Measurements from ENCODE around the gene AQP7.
"Not testable (repeated sequence)": the region's sequence is repeated elsewhere in the genome, so short reads cannot be mapped to it uniquely, and the experiment has no call there.

AQP7 gene

DNA sequence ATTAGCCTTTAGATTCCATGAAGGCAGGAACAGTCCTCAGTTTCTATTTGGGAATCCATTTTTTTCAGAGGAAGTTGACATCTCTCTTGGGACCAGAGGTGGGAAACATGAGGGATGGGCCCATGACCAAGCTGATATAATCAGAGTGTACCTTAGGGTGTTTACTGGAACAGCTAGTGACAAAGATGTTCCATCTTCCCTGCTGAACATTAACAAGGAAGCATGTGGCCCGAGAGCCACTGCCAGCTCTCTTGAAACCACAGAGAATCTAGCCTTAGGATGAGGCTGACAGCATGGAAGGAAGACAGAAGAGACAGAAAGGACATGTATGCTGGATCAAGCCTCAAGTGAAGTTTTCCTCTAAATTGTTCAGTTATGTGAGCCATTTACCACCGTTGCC lies 29.1 kb upstream of the AQP7 start:
- DNase-seq: no peak

DNA sequence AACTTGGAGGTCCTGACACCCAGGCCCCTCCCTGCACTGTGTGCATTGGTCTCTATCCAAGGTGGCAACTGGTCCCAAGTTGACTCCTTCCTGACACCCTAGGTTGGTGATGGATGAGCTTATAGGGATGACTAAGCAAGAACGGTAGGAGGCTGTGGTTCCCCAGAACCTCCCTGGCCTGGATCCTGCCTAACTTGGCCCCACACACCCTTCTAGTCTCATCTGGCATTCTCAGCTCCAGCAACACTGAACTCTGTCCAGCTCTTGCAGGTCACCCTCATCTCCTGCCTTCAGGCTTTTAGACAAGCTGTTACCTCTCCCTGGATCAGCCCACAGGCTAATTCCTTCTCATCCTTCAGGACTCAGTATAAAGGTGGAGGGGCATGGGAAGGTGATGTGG lies 28.6 kb upstream of the AQP7 start:
- DNase-seq: no peak

DNA sequence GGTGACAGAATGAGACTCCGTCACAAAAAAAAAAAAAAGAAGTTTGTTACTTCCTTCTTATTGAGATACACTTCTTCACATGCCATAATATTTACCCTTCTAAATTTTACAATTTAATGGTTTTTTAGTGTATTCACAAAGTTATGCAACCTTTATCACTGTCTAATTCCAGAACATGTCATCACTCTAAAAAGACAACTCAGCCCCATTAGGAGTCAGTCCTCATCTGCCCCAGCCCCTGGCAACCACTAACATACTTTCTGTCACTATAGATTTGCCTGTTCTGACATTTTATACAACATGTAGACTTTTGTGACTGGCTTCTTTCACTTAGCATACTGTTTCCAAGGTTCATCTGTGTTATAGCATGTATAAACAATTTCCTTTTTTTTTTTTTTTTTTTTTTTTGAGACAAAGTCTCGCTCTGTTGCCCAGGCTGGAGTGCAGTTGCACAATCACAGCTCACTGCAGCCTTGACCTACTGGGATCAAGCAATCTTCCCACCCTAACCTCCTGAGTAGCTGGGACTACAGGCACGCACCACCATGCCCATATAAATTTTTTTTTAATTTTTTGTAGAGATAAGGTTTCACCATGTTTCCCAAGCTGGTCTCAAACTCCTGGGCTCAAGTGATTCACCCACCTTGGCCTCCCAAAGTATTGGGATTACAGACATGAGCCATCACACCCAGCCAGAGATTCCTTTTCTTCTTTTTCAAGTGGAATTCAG lies 27.1 kb upstream of the AQP7 start:
- DNase-seq: no peak

DNA sequence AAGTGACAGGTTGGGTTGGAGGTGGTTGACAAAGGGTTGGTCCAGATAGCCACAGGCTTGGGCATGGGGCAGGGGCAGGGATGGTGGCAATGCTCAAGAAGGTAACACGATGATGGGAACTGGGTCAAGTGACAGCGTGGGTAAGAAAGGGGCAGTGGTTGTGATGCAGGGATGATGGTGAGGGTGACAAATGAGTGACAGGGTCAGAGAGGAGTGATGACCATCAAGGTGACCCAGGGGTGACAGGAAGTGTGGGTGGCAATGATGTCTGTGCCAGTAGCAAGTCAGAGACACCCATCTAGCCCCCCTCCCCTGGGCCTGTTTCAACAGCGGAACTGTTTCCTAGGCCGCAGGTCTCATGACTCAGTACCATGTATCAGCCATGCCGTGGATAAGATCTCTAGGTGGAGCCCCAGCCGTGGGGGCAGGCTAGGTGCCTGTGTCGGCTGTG lies 24.5 kb upstream of the AQP7 start:
- DNase-seq: peak in 1 of 2 donors; percentile 36

DNA sequence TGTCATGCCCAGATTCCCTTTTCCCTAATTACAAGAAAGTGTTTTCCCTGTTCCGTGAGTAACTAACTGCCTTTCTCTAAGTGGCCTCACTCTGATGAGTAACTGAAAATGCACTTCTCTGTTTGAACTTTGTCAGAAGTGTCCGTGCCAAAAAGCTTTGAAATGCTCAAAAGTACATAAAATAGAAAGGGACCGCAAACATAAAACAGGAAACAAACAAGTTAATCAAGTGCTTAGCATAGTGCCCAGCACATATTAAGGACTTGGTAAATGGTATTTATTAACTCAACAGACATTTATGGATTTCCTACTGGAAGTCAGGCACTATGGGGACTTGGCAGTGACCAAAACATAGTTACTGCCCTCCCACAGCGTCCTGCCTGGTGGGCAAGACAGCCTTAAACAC lies 22.8 kb upstream of the AQP7 start:
- DNase-seq: no peak

DNA sequence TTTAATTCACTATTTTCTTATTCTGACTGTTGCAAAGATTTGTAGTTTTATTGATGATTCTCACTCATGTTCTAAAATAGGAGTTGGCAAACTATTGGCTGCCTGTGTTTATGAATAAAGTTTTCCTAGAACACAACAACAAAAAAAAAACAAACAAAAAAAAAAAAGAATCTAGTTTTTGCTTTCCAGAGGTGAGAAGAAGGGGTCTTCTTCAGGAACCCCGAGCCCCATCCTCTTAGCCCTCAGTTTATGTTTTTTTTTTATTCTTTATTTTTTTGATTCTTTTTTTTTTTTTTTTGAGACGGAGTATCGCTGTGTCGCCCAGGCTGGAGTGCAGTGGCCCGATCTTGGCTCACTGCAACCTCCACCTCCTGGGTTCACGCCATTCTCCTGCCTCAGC lies 22.1 kb upstream of the AQP7 start:
- not testable (repeated sequence) for DNase-seq

DNA sequence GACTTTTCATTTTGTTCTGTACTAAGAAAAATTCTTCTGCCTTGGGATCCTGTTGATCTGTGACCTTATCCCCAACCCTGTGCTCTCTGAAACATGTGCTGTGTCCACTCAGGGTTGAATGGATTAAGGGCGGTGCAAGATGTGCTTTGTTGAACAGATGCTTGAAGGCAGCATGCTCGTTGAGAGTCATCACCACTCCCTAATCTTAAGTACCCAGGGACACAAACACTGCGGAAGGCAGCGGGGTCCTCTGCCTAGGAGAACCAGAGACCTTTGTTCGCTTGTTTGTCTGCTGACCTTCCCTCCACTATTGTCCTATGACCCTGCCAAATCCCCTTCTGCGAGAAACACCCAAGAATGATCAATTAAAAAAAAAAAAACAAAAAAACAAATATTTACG lies 21.7 kb upstream of the AQP7 start:
- DNase-seq: not testable (repeated sequence)

DNA sequence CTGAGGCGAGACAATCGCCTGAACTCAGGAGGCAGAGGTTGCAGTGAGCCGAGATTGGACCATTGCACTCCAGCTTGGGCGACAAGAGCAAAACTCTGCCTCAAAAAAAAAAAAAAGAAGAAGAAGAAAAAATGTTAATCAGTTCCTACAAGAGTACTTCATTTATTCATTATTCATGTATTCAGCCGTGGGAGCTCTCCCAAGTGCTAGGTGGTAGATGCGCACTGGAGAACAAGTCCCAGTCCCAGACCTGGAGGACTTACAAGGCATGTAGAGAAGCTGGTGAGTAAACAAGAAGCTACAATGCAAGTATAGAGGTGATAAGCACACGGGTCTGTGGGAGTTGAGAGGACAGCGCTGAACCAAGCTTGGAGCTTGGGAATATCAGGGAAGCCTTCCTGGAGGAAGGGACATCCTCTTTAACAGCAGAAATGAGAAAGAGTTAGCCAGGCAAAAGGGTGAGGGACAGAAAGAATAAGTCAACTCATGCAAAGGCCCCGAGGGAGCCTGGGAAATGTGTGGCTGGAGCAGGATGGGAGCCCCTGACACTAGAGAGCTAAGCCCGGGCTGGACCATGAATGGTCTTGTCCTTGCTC lies 17.4 kb upstream of the AQP7 start:
- DNase-seq: no peak

DNA sequence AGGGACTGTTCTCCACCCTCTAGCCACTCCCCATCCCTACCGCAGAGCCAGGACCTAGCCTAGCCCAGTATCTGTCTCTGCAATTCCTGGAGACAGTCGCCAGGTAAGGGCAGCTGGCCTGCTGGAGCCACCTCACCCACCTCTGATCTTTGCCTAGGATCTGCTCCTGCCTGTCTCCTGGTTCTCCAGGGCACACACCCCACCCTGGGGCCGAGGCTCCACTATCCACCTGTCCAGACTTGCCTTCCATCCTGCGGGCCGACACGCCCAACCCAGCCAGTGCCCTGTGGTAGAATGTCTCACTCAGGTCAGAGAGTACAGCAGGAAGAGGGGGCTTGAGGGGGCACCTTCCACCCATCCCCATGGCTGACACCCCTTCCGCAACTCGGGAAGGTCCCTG lies 15.7 kb upstream of the AQP7 start:
- no peak for DNase-seq

DNA sequence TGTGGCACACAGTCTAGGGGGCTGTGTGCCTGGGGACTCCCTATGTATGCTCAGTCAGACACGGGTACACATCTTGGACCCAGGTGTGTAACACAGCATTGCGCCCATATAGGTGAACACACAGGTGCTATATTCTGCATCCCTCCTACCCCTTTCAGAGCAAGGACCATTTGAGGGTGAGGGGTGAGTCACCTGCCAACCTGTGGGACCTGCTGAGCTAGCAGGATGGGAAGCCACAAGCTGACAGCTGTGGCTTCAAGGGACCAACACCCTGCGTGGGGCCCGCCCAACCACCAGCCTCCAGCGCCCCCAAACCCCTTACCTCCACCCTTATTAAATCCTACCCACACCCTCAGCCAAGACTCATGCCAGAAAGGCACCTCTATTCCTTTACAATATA lies 14.6 kb upstream of the AQP7 start:
- peak in 1 of 2 donors; percentile 40 for DNase-seq

DNA sequence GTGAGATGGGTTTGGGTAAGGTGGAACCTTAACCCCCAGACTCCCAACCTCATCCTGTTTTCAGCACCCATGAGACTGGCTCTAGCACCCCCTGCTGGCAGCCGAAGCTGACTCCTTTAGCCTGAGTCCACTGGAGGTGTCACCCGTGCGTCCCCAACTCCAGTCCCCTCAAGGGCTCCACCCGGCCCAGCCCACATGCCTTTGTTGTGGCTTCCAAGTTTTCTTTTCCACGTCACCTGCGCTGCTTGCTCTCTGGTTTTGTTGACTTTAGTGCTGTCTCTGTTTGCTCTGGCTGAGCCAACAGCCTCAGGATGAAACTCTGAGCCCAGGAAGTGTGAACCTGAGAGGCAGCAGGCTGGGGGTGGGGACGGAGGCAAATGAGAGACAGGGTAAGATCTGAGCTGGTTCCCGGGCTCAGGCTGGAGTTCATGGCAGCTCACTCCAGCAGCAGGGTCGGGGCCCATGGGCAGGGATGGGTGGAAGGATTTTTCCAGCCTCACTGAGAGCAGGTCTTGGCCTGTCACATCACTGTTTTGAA lies 13.2 kb upstream of the AQP7 start:
- peak; percentile 84 to 91 for DNase-seq

DNA sequence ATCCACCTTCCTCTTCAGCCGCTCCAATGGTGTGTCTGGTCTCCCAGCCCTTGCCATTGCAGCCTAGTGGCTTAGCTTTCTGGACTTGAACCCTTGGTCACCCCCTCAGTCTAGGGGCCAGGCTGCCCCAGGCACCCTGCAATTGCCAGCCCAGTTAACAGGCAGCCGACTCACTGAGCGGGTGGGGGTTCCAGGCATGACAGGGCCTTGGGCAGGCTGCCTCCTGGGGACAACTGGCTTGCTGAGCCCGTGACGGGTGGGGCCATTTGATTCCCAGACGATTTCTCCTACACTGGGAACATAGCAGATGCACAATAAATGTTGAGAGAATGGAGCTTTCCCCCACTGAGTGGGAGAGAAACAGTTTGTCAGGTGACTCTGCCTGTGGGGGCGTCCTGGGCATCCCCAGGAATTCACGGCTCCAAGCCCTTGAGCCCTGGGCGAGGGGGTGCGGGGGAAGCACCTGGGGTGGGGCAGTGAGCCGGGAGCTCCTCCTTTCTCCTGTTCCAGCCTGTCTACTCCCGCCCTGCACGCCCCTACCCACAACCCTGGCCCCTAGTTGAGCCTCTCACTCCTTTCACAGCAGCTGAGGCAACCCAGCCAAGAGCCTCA lies 12.6 kb upstream of the AQP7 start:
- DNase-seq: no peak

DNA sequence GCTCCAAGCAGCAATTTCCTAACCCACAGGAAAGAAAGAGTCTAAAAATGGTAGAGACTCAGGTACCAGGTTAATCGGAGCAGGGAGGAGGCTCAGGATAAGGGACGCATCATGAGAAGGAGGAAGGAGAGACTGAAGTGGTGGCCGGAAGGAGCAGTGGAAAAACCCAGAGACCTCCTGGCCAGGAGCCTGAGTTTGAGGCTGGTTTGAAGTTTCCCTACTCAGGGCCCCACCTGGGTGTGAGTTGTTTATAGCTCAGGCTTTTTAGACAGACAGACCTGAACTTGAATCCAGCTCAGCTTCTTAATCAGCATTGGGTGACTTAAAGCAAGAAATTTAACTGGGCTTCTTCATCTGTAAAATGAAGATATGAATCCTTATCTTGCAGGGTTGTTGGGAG lies 11.9 kb upstream of the AQP7 start:
- DNase-seq: no peak

DNA sequence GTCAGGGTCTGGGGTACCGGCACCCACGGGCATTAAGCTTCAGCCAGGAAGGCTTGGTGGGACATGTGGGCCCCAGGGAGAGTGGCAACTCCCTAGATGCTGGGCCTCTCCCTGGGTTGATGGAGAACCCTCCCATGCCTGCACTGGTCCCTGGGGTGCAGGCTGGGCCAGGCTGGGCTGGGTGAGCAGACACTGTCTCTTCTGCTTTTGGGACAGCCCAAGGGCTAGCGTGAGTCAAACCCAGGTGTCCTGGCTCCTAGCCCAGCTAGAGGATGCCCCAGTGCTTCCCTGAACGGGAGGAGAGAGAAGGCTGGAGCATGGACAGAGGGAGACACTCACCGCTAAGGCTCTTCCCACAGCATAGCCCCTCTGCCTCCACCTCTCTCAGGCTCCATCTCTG lies 5.7 kb upstream of the AQP7 start:
- no peak for DNase-seq

DNA sequence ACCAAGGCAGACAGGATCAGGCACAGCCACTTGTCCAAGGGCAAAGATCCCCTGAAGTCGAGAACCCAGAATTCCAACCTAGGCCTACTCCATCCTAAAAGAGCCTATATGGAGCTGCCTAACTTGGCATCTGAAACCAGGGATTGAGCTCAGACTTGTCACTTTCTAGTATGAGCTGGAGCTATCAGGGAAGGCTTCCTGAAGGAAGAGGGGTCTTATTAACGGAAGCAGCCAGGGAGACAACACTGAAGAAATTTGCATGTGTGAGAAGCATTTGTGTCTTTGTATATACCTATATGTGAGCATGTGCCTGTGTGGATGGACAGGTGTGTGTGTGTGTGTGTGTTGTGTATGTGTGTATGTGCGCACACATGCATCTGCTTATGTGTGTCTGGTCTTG lies 4.7 kb upstream of the AQP7 start:
- DNase-seq: no peak

DNA sequence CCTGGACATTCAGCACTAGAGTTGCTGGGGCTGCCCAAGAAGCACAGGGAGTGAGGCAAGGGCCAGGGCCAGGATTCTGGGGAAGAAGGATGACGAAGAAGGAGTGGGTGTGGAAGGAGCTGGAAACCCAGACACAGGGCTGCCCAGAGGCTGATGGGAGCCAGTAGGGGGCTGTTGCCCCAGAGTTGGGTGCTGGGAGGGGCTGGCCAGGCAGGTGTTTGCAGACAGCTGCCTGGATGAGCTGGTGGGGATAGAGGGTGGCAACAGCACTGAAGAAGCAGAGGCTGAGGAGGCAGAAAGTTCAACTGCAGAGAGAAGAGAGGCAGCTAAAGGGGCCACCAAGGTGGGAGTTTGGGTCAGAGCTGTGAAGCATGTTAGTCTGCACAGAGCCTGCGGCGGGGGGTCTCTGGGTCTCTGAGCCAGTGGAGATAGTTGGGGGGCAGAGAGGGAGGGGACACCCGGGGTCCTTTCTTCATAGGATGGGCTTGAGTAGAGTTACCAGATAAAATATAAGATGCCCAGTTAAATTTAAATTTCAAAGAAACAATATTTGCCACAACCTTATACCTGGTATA lies 2.5 kb upstream of the AQP7 start:
- no peak for DNase-seq

DNA sequence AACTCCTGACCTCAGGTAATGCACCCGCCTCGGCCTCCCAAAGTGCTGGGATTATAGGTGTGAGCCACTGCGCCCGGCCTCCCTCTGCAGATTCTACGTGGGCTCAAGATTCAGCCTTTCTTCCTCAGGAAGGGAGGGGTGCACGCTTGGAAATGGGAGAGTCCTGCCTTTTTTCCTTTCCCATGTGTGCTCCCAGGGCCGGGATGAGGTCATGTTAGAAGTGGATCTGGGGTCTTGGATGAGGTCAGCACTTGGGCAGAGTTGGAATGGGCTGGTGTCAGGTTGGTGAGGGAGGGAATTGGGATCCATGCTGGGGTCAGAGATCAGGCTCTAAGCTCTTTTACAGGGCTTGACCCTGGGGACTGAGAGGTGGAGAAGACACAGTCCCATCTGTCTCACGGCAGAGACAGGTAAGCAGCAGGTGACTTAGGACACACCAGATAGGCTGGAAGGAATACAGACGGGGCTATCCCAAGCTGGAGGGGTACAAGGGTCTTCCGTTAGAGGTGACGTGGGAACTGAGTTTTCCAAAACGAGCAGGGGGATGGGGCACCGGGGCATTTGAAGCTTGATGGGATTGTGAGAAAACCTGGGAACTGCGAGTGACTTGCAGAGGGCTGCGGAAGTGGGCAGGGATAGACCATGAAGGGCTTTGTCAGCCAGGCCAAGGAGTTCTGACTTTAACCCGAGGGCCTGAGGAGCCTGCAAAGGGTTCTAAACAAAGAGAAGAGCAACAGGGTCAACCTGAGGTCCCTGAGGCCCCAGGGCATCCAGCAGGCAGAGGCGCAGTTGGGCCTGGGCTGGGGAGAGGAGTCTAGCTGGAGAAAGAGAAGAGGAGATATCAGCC lies 1.8 kb upstream of the AQP7 start:
- no peak for DNase-seq

DNA sequence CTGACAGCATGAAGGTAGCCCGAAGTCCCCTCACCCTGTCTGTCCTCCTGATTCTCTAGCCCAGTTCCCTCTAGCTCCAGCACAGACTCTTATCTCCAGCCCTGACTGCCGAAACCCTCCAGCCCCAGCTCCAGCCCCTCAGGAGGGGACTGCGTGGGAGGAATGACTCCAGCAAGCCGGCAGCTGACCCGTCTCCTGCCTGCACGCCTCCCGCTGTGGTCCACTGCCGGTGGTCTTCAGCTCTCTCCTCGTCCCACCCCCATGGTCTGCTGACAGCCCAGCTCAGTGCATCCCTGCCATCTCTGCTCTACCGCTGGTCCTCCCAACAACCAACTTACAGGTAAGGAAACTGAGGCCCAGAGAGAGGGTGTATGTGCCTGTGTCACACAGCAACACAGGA lies 559 bp downstream of the AQP7 start:
- DNase-seq: not testable (repeated sequence)

DNA sequence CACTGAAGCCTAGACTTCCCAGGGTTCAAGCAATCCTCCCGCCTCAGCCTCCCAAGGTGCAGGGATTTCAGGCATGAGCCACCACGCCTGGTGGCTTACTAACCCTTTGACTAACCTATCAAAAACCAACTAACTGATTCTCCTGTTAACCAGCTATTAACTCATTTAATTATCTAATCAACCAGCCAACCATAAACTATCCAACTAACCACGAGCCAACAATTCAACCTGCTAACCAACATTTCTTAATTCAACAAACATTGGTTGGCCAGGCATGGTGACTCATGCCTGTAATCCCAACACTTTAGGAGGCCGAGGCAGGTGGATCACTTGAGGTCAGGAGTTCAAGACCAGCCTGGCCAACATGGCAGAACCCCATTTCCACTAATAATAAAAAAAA lies 3.3 kb downstream of the AQP7 start:
- DNase-seq: not testable (repeated sequence)

DNA sequence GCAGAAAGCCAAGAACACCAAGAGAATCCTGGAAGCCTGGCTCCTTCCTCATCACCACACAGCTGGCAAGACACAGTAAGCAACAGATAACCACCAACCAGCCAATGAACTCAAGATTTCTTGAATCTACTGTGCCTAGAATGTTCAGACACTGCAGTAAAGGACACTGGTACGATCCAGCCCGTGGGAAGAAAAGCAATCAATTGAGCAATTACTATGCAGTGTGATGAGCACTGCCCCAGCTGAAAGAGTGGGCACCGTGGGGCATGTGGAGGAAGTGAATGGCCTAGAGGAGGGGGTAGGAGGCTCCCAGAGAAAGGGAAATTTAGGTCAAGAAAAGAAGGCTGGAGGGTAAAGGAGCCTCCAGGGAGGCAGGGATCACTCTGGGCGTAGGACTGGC lies 4.6 kb downstream of the AQP7 start:
- DNase-seq: not testable (repeated sequence)

DNA sequence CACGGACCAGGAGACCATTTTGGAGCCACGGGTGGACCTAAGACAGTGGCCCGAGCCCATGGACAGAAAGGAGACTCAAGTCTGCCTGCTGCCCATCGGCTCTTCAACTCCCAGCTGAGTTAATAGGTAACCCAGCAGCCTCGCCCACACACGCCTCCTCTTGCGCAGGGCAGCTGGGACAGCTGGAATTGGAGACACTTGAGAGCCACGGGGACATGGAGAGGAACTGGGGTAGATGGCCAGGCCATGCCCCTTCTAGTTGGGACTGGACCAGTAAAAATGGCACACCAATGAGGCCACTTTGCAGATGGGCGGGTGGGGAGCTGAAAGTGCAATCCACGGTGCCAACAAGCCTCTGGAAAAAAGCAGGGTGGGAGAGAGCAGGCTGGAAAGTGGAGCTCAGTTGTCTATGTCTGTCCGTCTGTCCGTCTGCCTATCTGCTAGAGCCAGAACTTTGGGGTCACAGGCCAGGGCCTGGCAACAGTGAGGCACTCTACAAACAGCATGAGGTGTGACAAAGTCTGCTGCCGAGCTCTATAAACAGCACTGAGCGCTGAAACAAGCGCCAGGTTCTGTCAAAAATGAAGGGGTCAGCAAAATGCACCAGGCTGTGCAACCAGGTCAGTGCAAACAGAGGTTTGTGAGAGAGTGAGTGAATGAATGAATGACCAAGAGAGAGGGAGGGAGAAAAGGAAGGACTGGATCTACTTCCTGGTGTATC lies 7.0 kb downstream of the AQP7 start:
- DNase-seq: not testable (repeated sequence)

DNA sequence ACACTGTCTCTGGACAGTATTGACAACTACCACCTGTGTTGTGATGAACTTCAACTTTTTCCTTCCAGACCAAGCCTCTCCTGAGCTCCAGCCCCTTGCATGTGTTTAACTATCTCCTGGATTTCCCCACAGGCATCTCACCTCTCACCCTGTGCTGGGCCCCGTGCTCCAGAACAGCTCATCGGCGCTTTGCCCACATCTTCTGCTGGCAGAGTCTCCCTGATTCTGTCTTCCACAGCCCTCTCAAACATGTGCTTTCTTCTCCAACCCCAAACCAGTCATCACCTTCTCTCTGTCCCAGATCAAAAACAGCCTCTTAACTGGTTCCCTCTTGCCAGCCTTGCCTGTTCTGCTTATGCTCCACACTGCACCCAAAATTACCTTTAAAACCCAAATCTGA lies 8.4 kb downstream of the AQP7 start:
- not testable (repeated sequence) for DNase-seq

Measured in CD4-positive, alpha-beta T cell treated with Interferon alpha-2 for 1 hour (primary cell).